Activated CD4-positive, alpha-beta memory T cell treated with anti-CD3 and anti-CD28 coated beads, Interleukin-2, amount 10 ng/mL, durations not matched to agents 7 days and 5 days (primary cell): Measurements from ENCODE around the gene GCNT4. TPM values are rescaled to one million over a fixed set of nuclear protein-coding genes. Genes with fewer than 3 reads are reported as not detected.

Source experiments
- total RNA-seq, 2 experiments: library from RNA; stranded (reverse); gene quantifications; one replicate each; pipeline ENCODE4 v1.2.3, GENCODE V29; 2021

GCNT4 gene
- total RNA-seq, 2 experiments from 2014 or later, result 1.5 to 1.6 TPM

Other genes with a start within 250 kb of the GCNT4 start
- gene FAM169A, start 186.2 kb downstream of the GCNT4 start, total RNA-seq, result 1 to 10 TPM; 3.5 to 4.6 TPM
- under 1 TPM; 0.05 to 0.18 TPM for gene ANKRD31, start 184.3 kb upstream of the GCNT4 start, total RNA-seq